PC-9 (cell line): Measurements from ENCODE around the gene RAPGEF6. TPM values are rescaled to one million over a fixed set of nuclear protein-coding genes. Genes with fewer than 3 reads are reported as not detected.
A peak's percentile ranks its signal among the peaks of the same experiment; 100 is the strongest.

Experiments used
- BruUV-seq: library from RNA; stranded (reverse); fragments of 400-500 nt; replicated peaks from 2 replicates; lab custom pipeline; 2021; lab: Mats Ljungman, UMichigan
- CTCF ChIA-PET: fragments of 300-600 bp; sonication (Branson Sonifier 250); formaldehyde crosslinking; loops from one replicate; lab custom pipeline; 2022; ENCODE audit warnings: antibody characterized with exemption; lab: Charles Lee
- POLR2A ChIA-PET: fragments of 300-600 bp; sonication (Branson Sonifier 250); formaldehyde crosslinking; loops from one replicate; lab custom pipeline; 2022; ENCODE audit warnings: antibody characterized with exemption; ENCODE audit not compliant: unreplicated experiment; lab: Charles Lee
- DNase-seq, 2 experiments: peaks; one replicate each; pipeline versions ENCODE4 v3.0.0 to v3.0.0-alpha.2; 2015 to 2022; ENCODE audit warnings: mixed read lengths in 1 of 2
- H2AFZ ChIP-seq: fragments of 200-600 bp; sonication (generic); 2 replicates; pipeline ENCODE4 v1.8.1; 2017; ENCODE audit warnings: antibody characterized with exemption
- H3F3A ChIP-seq: fragments of 200-600 bp; sonication (generic); 2 replicates; pipeline ENCODE4 v1.8.1; 2017; ENCODE audit warnings: antibody characterized with exemption, mild to moderate bottlenecking, low read depth; ENCODE audit not compliant: insufficient read depth
- H3K27ac ChIP-seq: fragments of 200-600 bp; sonication (generic); 2 replicates; pipeline ENCODE4 v1.6.1; 2016; ENCODE audit warnings: mixed run types
- H3K27me3 ChIP-seq: fragments of 200-600 bp; sonication (generic); 2 replicates; pipeline ENCODE4 v1.6.1; 2016; ENCODE audit warnings: low read depth, mixed run types; ENCODE audit not compliant: insufficient read depth
- H3K36me3 ChIP-seq: fragments of 200-600 bp; sonication (generic); 2 replicates; pipeline ENCODE4 v1.6.1; 2016; ENCODE audit warnings: low read depth, mixed run types
- H3K4me1 ChIP-seq: fragments of 200-600 bp; sonication (generic); replicated peaks from 2 replicates; pipeline ENCODE4 v1.6.1; 2016; ENCODE audit warnings: mixed run types; ENCODE audit not compliant: insufficient read depth
- H3K4me2 ChIP-seq: fragments of 200-600 bp; sonication (generic); 2 replicates; pipeline ENCODE4 v1.6.1; 2017; ENCODE audit warnings: mixed run types
- H3K4me3 ChIP-seq: fragments of 200-600 bp; sonication (generic); 2 replicates; pipeline ENCODE4 v1.6.1; 2016; ENCODE audit warnings: mixed run types
- H3K79me2 ChIP-seq: fragments of 200-600 bp; sonication (generic); 2 replicates; pipeline ENCODE4 v1.6.1; 2017; ENCODE audit warnings: low read depth, mixed run types
- H3K9me2 ChIP-seq: fragments of 200-600 bp; sonication (generic); 2 replicates; pipeline ENCODE4 v1.8.1; 2017; ENCODE audit warnings: mild to moderate bottlenecking; ENCODE audit not compliant: insufficient read depth
- H3K9me3 ChIP-seq: fragments of 200-600 bp; sonication (generic); 2 replicates; pipeline ENCODE4 v1.8.1; 2016; ENCODE audit warnings: low read depth; ENCODE audit not compliant: insufficient read depth
- H4K20me1 ChIP-seq: fragments of 200-600 bp; sonication (generic); 2 replicates; pipeline ENCODE4 v1.8.1; 2017; ENCODE audit not compliant: insufficient read depth
- EZH2 ChIP-seq: fragments of 200-600 bp; sonication (generic); IDR thresholded peaks from 2 replicates; pipeline ENCODE4 v1.8.0; 2017; ENCODE audit warnings: antibody characterized with exemption, low read depth
- intact Hi-C: fragments of 100-400 bp; cut with micrococcal nuclease; formaldehyde crosslinking; loops from one replicate; pipeline ENCODE4 v1.10.0; 2022; ENCODE audit not compliant: unreplicated experiment
- total RNA-seq: library from RNA; stranded (reverse); gene quantifications from 2 replicates; pipeline ENCODE4 v1.2.3, GENCODE V29; 2021
- TF ChIP-seq, protein P1 (sequence below): fragments of 200-600 bp; sonication (generic); conservative IDR thresholded peaks from 2 replicates; pipeline ENCODE4 v1.6.1; 2017; ENCODE audit warnings: mixed run types, antibody characterized with exemption, mild to moderate bottlenecking, moderate library complexity

RAPGEF6 gene
- total RNA-seq, 1 experiment from 2014 or later: 17.1 TPM

DNA sequence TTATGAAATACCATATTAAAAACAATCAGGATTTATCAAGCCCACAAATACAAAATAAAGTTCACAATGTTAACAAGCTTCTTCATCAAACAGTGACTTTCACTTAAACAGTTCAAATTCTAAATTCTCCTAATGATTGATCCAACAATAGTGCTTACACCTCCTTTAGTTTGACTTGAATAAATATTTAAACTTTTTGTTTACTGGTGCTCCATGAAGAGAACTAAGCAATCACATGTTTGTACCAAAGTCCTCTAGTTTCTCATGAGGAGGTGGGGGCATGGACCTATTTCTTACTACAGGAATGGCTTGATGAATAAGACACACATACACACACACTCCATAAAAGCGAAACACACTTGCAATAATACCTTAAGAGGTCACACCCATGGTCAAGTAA lies 95.8 kb downstream of the RAPGEF6 start:
- intact Hi-C loops: no loop called here
- Histone ChIP-seq H3K79me2 (no peaks in the 10 kb centered on the region), H3K27me3 (no peaks in the 10 kb centered on the region), H3K4me3 (no peak overlapping the region), H3K36me3 (no peaks in the 10 kb centered on the region), H3K4me1 (peaks cover 15% of the 10 kb centered on the region), H4K20me1 (no peaks in the 10 kb centered on the region), H2AFZ (no peak overlapping the region), H3K9me3 (no peaks in the 10 kb centered on the region), H3K9me2 (0 out of 2 replicates have a peak, but pooled peaks cover 5% of the 10 kb centered on the region), H3F3A (peaks cover 20% of the 10 kb centered on the region), H3K4me2 (no peak overlapping the region), H3K27ac (peak overlapping the region; percentile 3; the same call in 1 of the 2 replicates)
- no TSS peak for BruUV-seq
- ChIA-PET POLR2A (no interaction called here), CTCF (no interaction called here)
- TF ChIP-seq EZH2: no peak
- TF ChIP-seq, protein P1, sequence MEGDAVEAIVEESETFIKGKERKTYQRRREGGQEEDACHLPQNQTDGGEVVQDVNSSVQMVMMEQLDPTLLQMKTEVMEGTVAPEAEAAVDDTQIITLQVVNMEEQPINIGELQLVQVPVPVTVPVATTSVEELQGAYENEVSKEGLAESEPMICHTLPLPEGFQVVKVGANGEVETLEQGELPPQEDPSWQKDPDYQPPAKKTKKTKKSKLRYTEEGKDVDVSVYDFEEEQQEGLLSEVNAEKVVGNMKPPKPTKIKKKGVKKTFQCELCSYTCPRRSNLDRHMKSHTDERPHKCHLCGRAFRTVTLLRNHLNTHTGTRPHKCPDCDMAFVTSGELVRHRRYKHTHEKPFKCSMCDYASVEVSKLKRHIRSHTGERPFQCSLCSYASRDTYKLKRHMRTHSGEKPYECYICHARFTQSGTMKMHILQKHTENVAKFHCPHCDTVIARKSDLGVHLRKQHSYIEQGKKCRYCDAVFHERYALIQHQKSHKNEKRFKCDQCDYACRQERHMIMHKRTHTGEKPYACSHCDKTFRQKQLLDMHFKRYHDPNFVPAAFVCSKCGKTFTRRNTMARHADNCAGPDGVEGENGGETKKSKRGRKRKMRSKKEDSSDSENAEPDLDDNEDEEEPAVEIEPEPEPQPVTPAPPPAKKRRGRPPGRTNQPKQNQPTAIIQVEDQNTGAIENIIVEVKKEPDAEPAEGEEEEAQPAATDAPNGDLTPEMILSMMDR: no peak
- DNase-seq: no peak

DNA sequence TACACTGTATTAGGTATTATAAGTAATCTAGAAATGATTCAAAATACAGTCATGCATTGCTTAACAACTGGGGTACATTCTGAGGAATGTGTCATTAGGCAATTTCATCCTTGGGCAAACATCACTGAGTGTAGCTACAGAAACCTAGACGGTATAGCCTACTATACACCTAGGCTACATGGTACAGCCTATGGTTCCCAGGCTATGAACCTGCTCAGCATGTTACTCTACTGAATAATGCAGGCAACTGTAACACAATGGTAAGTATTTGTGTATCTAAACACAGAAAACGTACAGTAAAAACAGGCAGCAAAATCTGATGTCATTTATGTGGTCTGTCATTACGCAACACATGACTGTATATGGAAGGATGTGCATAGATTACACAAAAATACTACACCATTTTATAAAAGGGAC lies 96.8 kb downstream of the RAPGEF6 start:
- BruUV-seq: no TSS peak
- CTCF ChIA-PET: no interaction called here

DNA sequence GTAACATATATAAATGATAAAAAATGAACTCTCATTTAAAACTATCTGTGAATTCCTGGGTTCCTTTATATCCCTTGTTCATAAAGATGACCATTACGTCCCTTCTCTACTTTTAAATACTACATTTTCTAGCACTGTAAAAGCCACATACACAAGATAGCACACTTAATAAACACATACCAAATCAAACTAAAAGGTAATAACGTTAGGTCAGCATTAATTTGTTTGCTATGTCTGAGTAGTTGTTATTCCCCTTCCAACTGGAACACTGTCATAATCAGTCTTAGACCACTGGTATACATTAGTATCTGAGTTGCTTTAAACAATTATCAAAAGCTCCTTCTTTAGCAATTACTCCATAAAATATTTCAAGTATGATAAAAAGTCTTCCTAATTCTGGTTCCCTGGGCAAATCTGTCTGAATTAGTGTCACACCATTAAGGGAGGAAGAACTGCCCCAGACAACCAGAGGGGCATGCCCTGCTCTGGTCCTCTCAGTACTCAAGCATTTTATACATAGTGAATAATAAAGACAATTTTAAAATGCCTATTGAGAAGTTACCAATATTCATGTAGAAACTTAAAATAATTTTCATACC lies 98.1 kb downstream of the RAPGEF6 start:
- TF ChIP-seq EZH2: no peak
- TF ChIP-seq, protein P1: no peak
- Histone ChIP-seq H3K4me1 (peaks cover 15% of the 10 kb centered on the region), H3K27me3 (no peaks in the 10 kb centered on the region), H3K36me3 (no peaks in the 10 kb centered on the region), H4K20me1 (no peaks in the 10 kb centered on the region), H3K27ac (no peak overlapping the region), H3F3A (peaks cover 20% of the 10 kb centered on the region), H3K9me3 (no peaks in the 10 kb centered on the region), H3K9me2 (no peaks in the 10 kb centered on the region), H2AFZ (no peak overlapping the region), H3K4me3 (no peak overlapping the region), H3K79me2 (no peaks in the 10 kb centered on the region), H3K4me2 (no peak overlapping the region)
- ChIA-PET CTCF (no interaction called here), POLR2A (no interaction called here)
- DNase-seq: no peak
- intact Hi-C loops: no loop called here
- BruUV-seq: no TSS peak

More for the DNA sequence above, 96.8 kb downstream of the RAPGEF6 start:
- H3K27me3 ChIP-seq: no peaks in the 10 kb centered on the region
- peaks cover 25% of the 10 kb centered on the region for H3F3A ChIP-seq
- 0 out of 2 replicates have a peak overlapping the region, but pooled peaks have one; percentile 17 for H3K4me2 ChIP-seq
- H3K9me2 ChIP-seq: 0 out of 2 replicates have a peak, but pooled peaks cover 5% of the 10 kb centered on the region
- no peaks in the 10 kb centered on the region for H3K9me3 ChIP-seq
- peaks cover 15% of the 10 kb centered on the region for H3K4me1 ChIP-seq
- no peaks in the 10 kb centered on the region for H4K20me1 ChIP-seq
- POLR2A ChIA-PET: no interaction called here
- TF ChIP-seq, protein P1: no peak
- no peak for TF ChIP-seq EZH2
- intact Hi-C loops: no loop called here
- no peaks in the 10 kb centered on the region for H3K36me3 ChIP-seq
- DNase-seq: peak in 1 of 2 experiments; percentile 89
- H3K27ac ChIP-seq: peak overlapping the region; percentile 3; the same call in 1 of the 2 replicates
- H3K4me3 ChIP-seq: no peak overlapping the region
- H2AFZ ChIP-seq: no peak overlapping the region
- H3K79me2 ChIP-seq: no peaks in the 10 kb centered on the region
